Measurements from ENCODE around the gene MCUR1.
"Not testable (repeated sequence)": the region's sequence is repeated elsewhere in the genome, so short reads cannot be mapped to it uniquely, and the experiment has no call there.

MCUR1 gene

DNA sequence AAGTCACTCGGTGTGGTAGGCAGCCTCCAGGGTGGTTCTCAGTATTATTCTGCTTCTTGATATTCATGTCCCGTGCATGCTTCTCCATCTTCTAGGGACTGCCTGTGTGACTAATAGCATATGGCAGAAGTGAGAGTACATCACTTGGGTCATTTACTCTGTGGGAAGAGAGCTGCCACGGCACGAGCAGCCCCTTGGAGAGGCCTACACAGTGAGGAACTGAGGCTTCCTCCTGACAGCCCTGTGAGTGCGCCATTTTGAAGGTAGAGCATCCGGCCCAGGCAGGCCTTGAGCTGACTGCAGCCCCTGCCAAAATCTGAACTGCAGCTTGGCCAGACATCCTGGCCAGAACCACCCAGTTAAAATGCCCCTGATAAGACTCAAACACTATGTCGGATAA, 17.3 kb upstream of the MCUR1 start:
- Mint-ChIP-seq H3K4me3 (no peak overlapping the region), H3K27ac (no peak overlapping the region), H3K36me3 (ENCODE audit: low read depth) (peaks cover 3% of the 10 kb centered on the region), H3K4me1 (no peaks in the 10 kb centered on the region), H3K9me3 (peaks cover 10% of the 10 kb centered on the region), H3K27me3 (ENCODE audit: low read depth) (no peaks in the 10 kb centered on the region)
- TF ChIP-seq, protein P1, sequence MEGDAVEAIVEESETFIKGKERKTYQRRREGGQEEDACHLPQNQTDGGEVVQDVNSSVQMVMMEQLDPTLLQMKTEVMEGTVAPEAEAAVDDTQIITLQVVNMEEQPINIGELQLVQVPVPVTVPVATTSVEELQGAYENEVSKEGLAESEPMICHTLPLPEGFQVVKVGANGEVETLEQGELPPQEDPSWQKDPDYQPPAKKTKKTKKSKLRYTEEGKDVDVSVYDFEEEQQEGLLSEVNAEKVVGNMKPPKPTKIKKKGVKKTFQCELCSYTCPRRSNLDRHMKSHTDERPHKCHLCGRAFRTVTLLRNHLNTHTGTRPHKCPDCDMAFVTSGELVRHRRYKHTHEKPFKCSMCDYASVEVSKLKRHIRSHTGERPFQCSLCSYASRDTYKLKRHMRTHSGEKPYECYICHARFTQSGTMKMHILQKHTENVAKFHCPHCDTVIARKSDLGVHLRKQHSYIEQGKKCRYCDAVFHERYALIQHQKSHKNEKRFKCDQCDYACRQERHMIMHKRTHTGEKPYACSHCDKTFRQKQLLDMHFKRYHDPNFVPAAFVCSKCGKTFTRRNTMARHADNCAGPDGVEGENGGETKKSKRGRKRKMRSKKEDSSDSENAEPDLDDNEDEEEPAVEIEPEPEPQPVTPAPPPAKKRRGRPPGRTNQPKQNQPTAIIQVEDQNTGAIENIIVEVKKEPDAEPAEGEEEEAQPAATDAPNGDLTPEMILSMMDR (IDR thresholded peaks at IDR 0.05; ENCODE audit: unreplicated experiment in 3 of 3) = no peak

DNA sequence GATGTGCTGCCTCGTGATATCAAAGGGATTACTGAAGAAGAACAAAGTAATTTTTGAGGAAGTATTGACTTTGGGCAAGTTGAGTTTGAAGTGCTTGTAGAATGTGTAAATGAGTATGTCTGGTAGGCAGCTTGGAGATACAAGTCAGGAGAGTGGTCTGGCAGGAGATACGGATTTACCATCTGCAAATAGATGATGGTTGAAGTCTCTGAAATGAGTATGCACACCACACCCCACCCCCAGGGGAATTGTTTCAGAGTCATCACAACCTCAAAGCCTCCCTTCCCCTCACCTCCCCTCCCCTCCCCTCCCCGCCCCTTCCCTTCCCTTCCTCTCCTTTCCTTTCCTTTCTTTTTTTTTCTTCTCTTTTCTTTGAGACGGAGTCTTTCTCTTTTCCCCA, 16.4 kb upstream of the MCUR1 start:
- Mint-ChIP-seq H3K27ac (no peak overlapping the region), H3K4me3 (no peak overlapping the region), H3K9me3 (peaks cover 10% of the 10 kb centered on the region), H3K4me1 (no peaks in the 10 kb centered on the region), H3K27me3 (ENCODE audit: low read depth) (no peaks in the 10 kb centered on the region), H3K36me3 (ENCODE audit: low read depth) (peaks cover 3% of the 10 kb centered on the region)
- TF ChIP-seq, protein P1 (IDR thresholded peaks at IDR 0.05; ENCODE audit: unreplicated experiment in 3 of 3) = no peak

DNA sequence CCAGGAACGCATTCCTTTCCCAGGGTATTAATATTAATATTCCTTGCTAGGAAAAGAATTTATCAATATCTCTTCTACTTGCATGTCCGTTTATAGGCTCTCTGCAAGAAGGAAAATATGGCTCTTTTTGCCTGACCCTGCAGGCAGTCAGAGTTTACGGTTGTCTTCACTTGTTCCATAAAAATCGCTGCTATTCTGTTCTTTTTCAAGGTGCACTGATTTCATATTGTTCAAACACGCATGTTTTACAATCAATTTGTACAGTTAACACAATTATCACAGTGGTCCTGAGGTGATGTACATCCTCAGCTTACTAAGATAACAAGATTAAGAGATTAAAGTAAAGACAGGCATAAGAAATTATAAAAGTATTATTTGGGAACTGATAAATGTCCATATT, 15.1 kb upstream of the MCUR1 start:
- not testable (repeated sequence) for H3K27ac Mint-ChIP-seq; H3K36me3 Mint-ChIP-seq (ENCODE audit: low read depth); H3K4me1 Mint-ChIP-seq

DNA sequence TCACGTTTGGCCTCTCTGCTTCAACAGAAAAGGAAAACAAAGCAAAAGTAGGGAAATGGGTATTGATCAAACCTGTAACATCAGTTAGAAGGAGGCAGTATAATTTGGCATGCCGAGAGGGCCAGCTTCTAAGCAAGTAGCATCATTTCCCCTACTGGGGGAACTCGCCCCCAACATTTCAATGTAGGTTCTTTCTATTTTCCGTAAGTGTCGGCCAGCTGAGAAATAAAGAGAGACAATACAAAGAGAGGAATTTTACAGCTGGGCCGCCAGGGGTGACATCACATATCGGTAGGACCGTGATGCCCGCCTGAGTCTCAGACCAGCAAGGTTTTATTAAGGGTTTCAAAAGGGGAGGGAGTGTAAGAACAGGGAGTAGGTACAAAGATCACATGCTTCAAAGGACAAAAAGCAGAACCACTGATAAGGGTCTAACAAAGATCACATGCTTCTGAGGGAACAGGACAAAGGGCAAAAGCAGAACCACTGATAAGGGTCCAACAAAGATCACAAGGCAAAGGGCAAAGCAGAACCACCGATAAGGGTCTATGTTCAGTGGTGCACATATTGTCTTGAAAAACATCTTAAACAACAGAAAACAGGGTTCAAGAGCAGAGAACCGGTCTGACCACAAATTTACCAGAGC, 14.4 kb upstream of the MCUR1 start:
- H3K4me3 Mint-ChIP-seq; H3K36me3 Mint-ChIP-seq (ENCODE audit: low read depth); H3K27ac Mint-ChIP-seq; H3K4me1 Mint-ChIP-seq; H3K27me3 Mint-ChIP-seq (ENCODE audit: low read depth); H3K9me3 Mint-ChIP-seq: not testable (repeated sequence)

More for the DNA sequence above, 15.1 kb upstream of the MCUR1 start:
- H3K4me3 Mint-ChIP-seq; H3K9me3 Mint-ChIP-seq; H3K27me3 Mint-ChIP-seq (ENCODE audit: low read depth): not testable (repeated sequence)

DNA sequence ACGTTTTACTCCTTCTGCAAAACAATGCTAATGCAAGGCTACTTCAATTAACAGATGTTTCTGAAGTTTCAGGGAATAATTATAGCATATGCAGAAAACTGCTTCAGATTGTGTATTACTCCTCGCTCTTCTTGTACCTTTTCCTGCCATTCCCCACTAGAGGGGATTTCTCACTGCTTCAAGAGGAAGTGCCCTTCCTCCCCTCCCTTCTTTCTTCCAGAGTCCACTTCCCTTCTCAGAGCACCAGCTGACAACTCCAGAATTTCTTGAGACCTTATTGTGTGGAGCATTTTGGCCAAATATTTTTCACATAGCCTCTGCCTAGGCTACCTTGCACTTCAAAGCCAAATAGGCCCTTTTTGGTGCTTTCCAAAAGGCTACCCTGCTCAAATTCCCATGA, 12.7 kb upstream of the MCUR1 start:
- H3K9me3 Mint-ChIP-seq = peaks cover 10% of the 10 kb centered on the region
- H3K4me3 Mint-ChIP-seq = no peak overlapping the region
- peaks cover 3% of the 10 kb centered on the region for H3K36me3 Mint-ChIP-seq (ENCODE audit: low read depth)
- H3K27ac Mint-ChIP-seq = no peak overlapping the region
- no peaks in the 10 kb centered on the region for H3K27me3 Mint-ChIP-seq (ENCODE audit: low read depth)
- TF ChIP-seq, protein P1 (IDR thresholded peaks at IDR 0.05; ENCODE audit: unreplicated experiment in 3 of 3) = no peak
- H3K4me1 Mint-ChIP-seq = no peaks in the 10 kb centered on the region

DNA sequence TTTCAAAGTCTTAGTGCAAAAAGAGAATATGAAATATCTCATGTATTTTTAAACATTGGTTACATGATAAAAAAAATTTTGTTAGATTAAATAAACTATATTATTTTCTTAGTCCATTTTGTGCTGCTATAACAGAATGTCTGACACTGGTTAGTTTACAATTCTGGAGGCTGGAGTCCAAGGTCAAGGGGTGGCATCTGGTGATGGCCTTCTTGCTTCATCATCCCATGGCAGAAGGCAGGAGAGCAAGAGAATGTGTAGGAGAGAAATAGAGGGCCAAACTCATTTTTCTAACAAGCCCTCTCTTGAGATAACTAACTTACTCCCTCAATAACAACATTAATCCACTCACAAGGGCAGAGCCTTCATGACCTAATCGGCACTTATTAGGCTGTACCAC, 11.5 kb upstream of the MCUR1 start:
- TF ChIP-seq, protein P1 (IDR thresholded peaks at IDR 0.05; ENCODE audit: unreplicated experiment in 3 of 3) = no peak
- Mint-ChIP-seq H3K27ac (no peak overlapping the region), H3K27me3 (ENCODE audit: low read depth) (no peaks in the 10 kb centered on the region), H3K36me3 (ENCODE audit: low read depth) (peaks cover 3% of the 10 kb centered on the region), H3K4me3 (no peak overlapping the region), H3K4me1 (no peaks in the 10 kb centered on the region), H3K9me3 (peaks cover 10% of the 10 kb centered on the region)

DNA sequence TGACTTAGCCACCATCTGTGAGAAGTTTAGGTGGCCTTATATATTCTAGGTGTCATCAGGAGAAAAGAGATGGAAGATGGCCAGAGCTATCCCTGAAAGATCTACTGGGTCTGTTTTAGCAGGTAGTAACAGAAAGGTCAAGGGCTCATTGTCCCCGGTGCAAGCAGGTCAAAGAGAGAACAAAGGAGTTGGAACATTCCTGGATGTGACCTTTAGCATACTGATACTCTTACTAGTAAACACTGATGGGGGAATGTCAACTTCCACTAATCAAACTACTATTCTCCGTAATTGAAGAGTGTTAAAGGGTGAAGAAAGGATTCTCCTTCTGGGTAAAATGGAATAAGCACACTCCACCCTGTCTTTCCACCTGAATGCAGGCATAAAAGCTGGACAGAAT, 4.0 kb upstream of the MCUR1 start:
- H3K4me1 Mint-ChIP-seq = peaks cover 3% of the 10 kb centered on the region
- no peaks in the 10 kb centered on the region for H3K9me3 Mint-ChIP-seq
- no peaks in the 10 kb centered on the region for H3K27me3 Mint-ChIP-seq (ENCODE audit: low read depth)
- no peaks in the 10 kb centered on the region for H3K36me3 Mint-ChIP-seq (ENCODE audit: low read depth)
- H3K27ac Mint-ChIP-seq = no peak overlapping the region
- TF ChIP-seq, protein P1 (IDR thresholded peaks at IDR 0.05; ENCODE audit: unreplicated experiment in 3 of 3) = no peak
- no peak overlapping the region for H3K4me3 Mint-ChIP-seq
